ENCODE results near the gene FKBP9.

Gene FKBP9

DNA sequence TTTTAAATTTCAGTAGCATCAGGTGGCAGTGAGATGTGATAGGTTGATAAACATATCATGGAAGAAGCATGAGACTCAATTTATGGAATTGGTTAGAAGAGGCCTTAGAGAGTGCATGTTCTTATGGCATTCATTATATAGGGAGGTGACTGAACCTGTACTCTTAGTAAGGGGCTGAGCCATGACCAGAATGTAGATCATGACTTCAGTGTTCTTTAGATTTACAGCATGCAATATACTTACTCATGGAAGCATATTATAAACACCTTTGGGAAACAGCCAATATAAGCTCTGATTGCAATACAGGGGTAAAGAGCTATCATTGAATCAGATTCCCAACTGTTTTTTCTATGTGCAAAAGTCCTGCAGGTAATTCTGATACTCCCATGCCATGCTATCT is 55.1 kb downstream of the FKBP9 start:
- no peak for DNase-seq

DNA sequence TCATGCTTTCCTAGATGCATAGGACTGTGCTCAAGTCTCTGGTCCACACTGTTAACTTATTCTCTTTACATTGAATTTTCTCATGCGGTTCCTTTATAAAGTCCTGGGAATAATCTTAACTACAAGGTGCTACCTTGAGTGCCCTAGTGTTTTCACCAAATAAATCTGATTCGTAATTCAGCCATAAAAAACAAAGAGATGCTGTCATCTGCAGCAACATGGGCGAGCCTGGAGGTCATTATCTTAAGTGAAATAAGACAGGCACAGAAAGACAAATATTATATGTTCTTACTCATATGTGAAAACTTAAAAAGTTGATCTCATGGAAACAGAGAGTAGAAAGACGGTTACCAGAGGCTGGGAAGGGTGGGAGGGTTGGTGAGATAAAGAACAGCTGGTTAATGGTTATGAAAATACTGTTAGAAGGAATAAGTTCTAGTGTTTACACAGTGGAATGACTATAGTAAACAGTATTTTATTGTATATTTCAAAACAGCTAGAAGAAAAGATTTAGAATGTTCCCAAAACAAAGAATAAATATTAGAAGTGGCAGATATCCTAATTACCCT is 67.0 kb downstream of the FKBP9 start:
- DNase-seq: no peak

DNA sequence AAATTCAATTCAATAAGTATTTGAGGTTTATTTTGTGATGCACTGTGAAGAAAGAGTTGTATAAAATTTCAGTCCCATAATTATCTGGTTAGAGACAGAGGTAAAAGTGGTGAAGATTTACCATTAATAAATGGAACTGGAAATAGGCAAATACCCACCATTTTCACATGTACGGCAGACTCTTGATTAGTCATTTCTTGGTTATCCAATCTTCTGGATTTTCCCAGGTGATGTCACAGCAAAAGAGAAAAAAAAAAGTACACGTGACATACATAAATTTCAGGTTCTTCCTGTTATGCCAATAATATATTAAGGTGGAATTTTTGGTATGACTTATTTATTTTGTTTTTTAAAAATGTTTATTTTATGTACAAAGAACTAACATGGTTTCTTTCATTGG is 78.5 kb downstream of the FKBP9 start:
- DNase-seq: no peak

DNA sequence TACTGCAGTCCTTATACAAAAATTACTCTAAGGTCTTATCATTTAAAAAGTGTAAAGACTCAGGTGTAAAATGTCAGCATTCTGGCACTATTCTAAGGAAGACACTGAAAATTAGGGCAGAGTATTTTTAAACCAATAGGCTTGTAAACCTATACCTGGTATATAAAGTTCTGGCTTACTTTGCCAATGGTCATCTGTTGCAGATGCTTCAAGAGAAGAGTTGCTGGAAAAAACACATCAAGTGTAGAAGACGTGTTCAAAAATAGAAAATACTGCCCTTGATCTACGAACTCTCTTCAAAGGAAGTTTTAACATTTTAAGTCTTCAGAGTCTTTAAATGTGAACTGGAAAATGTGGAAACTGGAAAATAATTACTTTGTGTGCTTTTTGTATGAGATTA is 81.4 kb downstream of the FKBP9 start:
- no peak for DNase-seq

DNA sequence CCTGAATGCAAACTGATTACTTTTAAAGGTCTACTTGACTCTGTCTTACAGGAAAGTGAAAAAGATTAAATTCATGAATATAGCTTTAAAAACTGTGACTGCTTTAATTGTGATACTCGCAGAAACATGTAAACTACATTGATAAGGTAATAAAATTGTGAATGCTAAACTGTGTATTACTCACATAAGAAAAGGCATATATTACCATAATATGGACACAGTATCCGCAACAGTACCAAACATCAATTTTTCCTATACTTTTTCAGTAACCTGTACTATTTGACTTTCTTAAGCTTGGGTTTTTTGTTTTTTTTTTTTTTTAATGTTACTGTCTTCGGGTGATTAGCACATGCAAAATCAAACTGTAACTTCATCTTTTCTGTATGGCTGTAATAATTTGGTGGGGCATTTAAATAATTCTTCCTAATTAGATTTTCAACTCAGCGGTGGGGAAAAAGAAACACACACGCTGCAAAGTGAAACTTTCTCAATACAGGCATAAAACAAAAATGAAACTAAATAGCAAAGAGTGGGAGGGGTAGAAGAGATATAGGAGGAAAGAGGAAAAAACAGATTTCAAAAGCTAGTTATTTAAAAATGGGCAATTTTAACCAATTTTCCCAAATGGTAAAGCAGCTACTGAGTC is 82.1 kb downstream of the FKBP9 start:
- DNase-seq: no peak

DNA sequence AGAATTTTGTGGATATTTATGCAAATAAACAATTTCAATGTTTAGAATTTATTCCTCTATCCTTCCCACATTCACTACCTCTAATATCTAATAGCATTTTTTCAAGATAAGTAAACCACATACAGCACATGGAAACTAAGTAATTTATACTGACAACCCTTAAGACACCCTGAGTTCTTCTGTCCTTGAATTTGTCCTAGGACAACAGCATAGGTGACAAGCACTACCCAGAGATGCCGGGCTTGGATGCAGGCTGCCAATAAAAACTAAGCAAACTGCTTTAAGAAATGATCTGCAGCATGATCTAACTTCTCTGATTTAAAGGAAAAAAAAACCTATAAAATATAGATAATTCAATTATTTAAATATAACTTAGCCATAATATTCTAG is 82.7 kb downstream of the FKBP9 start:
- DNase-seq: no peak

DNA sequence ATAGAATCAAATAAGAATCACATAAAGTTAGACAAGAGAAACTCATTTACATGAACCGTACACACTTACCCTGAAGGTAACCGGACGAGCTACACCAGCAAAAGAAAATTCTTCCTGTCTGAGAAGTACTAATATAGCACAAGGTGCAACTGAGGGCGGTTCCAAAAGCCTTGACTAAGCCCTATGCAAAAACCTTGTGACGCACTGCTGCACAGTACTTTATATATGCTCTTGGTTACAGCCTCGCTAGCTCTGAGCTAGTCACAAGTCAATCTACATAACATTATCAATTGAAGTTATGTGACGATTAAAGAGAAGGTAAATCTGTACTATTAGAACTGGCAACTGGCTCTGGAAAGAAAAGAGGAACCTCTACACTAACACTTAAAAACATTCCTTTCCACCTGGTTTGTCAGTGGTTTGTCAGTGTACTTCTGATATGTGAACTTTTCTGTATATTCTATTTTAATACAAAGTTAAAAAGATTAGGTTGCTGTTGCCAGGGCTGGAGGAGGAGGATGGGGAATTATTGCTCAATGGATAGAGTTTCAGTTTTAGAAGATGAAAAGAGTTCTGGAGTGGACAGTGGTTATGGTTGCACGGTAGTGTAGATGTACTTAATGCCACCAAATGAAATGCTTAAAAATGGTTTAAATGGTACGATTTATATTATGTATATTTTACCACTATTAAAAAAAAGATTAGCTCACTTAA is 83.7 kb downstream of the FKBP9 start:
- DNase-seq: peak; percentile 70

DNA sequence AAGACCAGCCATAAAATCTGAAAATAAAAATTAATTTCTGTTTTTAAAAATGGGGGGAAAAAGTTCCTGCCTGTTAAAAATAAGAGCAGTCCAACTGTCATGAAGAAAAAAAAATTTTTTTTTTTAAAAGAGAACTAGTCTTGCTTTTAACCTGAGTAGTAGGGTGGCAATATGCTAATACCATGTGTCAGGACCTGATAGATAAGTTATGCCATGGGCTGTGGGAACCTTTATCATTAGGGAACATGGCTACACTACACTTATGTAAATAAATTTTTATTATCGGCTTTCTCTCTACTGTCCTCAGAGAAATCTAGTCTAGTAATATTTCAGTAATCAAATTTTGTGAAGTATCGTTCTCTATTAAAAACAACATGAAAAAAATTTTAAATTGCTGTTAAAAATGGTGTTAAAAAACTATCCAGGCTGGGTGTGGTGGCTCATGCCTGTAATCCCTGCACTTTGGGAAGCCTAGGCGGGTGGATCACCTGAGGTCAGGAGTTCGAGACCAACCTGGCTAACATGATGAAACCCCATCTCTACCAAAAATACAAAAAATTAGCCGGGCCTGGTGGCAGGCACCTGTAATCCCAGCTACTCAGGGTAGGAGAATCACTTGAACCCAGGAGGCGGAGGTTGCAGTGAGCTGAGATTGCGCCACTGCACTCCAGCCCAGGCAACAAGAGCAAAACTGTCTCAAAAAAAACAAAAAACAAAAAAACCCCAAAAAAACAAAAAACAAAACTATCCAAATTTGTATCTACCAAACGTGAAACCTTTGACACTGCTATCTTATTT is 84.6 kb downstream of the FKBP9 start:
- no peak for DNase-seq

DNA sequence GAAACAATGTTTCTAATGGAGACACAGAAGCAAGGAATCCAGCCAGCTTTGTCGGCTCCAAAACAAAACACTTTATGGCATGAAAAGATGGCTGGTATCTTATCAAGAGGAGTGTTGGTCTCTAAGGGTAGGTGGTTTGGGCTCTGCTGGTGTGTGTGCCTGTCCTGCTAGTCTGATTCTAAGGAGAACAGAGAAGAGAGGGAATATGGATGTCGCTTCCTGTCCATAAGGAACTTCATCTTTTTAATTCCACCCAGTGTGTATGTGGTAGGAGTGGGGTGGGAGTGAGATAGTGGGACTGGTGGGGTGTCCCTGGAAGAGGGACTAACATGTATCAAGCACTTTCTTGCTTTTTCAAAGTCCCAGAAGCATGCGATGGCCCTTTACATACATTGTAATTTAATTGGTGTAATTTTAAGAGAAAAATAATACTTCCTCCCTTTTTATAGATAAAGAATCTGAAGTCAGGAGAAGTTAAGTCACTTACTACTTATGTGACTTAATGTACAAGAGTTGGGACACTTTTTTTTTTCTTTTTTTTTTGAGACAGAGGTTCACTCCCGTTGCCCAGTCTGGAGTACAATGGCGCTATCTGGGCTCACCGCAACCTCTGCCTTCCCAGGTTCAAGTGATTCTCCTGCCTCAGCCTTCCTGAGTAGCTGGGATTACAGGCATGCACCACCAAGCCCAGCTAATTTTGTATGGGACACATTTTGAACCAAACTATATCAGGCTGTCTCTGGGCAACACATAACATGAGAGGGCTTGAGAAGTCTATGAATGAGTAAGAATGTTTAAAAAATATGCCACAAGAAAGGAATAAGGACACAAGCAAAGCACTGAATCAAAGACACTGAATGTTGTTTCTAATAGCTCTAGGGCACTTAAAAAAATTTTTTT is 86.5 kb downstream of the FKBP9 start:
- no peak for DNase-seq

DNA sequence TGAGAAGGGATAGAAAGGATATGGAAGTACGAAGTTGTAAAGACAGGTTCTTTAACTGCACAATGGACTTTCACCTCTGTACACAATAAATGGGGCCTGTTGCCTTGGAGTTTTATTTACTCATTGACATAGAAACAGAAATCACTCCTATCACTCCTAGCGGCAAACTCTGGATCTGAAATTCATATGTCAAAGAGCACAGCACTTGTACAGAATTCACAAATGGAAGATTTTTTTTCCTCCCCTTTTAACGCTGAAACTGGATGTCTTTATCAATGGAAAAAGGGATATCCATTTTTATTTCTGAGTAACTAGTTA is 87.1 kb downstream of the FKBP9 start:
- no peak for DNase-seq

DNA sequence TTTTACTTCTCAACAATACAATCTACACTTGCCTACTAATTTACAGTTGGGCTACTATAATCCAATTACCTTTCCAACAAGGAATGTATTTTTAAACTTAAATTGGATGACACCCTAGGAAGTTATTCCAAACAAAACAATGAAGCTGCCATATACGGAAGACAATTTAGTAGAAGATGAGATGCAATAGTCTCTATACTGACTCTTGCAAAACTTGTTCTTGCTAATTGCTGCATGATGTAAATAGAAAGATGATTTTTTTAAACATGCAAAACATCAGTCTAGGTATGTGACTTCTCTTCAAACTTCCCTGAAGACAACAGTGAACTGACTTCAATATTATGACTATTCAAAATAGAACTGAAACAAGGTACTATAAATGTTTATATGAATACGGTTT is 87.7 kb downstream of the FKBP9 start:
- DNase-seq: no peak

DNA sequence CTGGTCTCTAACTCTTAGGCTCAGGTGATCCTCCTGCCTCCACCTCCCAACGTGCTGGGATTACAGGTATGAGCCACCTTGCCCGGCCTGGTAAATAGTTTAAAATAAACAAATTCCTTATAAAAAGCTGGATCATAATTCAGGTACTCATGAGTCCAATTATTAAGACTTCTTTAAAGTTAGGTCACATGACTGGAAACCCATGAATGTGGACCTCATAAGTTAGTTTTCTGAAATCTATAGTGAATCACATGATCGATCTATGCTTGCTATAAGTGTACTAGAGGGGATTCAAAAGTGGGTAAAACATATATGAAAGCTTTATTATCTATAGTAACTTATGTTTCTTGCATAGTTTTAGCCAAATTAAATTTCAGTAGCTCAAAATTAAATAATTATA is 91.0 kb downstream of the FKBP9 start:
- DNase-seq: no peak

DNA sequence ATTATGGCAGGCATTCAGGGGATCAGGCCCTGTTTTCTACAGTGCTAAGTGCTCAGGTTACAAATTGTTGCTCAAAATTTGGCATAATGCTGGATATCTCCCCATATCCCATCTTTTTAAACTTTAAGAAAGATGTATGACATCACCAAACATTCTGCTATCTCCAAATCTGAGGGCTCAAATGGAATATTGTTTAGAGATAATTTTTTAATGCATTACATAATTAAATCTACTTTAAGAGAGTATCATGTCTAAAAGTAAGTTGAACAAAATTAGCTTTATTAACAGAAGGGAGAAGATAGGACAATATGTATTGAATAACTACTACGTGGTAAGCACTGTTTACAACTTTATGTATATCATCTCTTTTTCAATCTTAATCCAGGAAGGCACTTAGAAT is 91.5 kb downstream of the FKBP9 start:
- DNase-seq: no peak

DNA sequence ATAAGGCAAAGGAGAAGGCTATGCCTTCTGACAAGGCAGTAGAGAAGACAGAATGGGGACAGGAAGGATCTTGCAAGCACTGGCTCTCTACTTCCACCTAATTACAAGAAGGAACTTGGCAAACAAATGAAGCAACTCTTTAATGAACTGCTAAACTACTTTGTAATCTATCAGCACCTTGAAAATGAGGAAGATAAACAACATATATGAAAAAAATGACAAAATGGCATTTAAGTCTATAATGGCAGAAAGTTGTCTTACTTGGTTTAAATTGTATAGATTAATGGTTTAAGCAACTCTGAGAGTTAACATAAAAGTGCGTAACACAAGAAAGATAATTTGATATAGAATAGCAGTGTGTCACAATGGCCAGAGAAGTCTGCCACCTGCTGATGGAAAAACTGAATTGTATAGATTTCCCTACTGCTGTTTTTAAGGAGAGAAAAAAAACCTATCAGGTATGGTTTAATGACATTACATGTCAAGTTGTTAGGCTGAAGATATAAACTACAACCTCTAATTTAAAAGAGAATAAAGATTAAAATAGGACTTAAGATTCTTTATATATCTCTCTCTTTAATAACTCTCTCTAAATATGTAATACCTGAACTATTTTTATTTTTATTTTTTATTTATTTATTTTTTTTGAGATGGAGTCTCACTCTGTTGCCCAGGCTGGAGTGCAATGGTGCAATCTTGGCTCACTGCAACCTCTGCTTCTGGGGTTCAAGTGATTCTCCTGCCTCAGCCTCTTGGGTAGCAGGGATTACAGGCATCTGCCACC is 93.5 kb downstream of the FKBP9 start:
- no peak for DNase-seq

DNA sequence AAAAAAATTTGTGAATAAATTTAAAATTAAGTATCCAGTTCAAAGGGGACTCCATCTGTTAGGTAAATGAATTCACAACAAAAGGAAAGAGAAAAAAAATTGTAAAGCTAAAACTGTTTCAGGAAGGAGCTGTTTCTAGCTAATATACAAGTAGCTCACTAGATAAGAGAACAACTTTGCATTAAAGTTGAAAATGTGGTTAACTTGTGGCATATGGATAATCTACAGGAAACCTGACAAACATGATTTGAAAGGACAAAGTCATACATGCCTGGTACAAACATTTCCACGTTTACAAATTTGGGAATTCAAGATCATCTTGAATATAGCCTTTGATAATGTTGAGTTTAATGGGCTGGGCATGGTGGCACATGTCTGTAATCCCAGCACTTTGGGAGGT is 96.5 kb downstream of the FKBP9 start:
- DNase-seq: no peak

DNA sequence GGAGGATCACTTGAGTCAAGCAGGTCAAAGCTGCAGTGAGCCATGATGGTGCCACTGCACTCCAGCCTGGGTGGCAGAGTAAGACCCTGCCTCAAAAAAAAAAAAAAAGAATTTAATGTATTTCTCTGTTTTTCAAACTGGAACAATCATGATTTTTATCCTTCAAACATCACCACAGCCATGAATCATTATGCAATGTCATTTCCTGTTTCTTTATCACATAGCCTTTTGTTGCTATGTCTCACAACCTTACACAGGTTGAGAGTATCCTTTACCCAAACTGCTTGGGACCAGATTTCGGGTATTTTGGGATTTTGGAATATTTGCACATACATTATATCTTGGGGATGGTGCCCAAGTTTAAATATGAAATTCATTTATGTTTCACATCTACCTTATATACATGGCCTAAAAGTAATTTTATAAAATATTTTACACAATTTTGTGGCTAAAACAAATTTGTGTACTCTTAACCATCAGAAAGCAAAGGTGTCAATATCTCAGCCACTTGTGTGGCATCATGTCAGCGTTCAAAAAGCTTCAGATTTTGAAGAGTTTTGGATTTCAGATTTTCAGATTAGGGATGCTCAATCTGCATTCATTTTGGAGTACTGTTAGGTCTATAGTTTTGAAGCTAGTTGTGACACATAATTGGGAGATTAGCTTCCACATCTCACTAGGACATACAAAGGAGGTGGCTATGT is 97.2 kb downstream of the FKBP9 start:
- DNase-seq: no peak

DNA sequence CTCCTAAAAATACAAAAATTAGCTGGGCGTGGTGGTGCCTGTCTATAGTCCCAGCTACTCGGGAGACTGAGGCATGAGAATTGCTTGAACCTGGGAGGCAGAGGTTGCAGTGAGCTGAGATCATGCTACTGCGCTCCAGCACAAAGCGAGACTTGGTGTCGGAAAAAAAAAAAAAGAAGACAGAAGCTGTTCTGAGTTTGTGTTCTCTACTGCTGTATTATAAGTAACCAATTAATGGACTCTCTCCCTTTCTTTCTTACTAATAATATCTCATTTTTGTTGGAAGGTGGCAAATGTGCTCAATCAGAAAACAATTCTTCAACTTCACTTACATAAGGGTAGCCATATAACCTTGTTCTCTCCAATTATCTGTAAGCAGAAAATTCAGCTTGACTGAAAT is 97.9 kb downstream of the FKBP9 start:
- no peak for DNase-seq
